PC-9 (cell line): ENCODE data around the gene RPL37A.

ENCODE experiments used
- CTCF ChIP-seq: fragments of 200-600 bp; sonication (generic); conservative IDR thresholded peaks from 2 replicates; pipeline ENCODE4 v1.6.1; 2017; ENCODE audit warnings: mixed run types, antibody characterized with exemption, mild to moderate bottlenecking, moderate library complexity
- EZH2 ChIP-seq: fragments of 200-600 bp; sonication (generic); IDR thresholded peaks from 2 replicates; pipeline ENCODE4 v1.8.0; 2017; ENCODE audit warnings: antibody characterized with exemption, low read depth

- TF ChIP-seq CTCF (no peak), EZH2 (no peak)
Observed at GRCh38 chr2:216537366-216537765, 38.7 kb downstream of the RPL37A start.
